Type B pancreatic cell (in vitro differentiated cells): ENCODE measurements around the gene ZP3. TPM values are rescaled to one million over a fixed set of nuclear protein-coding genes. Genes with fewer than 3 reads are reported as not detected.
"Not testable (repeated sequence)": the region's sequence is repeated elsewhere in the genome, so short reads cannot be mapped to it uniquely, and the experiment has no call there.

Experiments
- DNase-seq: peaks from one replicate; pipeline ENCODE4 v3.0.0; 2021; ENCODE audit warnings: mixed read lengths; ENCODE audit not compliant: unreplicated experiment; ENCODE audit errors: extremely low spot score
- H3K27ac Mint-ChIP-seq: 2 replicates; pipeline ENCODE4 v1.8.0; 2021; ENCODE audit warnings: mild to moderate bottlenecking, mixed read lengths
- H3K27me3 Mint-ChIP-seq: 2 replicates; pipeline ENCODE4 v1.8.0; 2021; ENCODE audit warnings: mixed read lengths
- H3K36me3 Mint-ChIP-seq: 2 replicates; pipeline ENCODE4 v1.8.0; 2021; ENCODE audit warnings: mixed read lengths
- H3K4me1 Mint-ChIP-seq: one replicate; pipeline ENCODE4 v1.8.0; 2021; ENCODE audit warnings: mixed read lengths; ENCODE audit not compliant: unreplicated experiment
- H3K4me3 Mint-ChIP-seq: 2 replicates; pipeline ENCODE4 v1.8.0; 2021; ENCODE audit warnings: mild to moderate bottlenecking, mixed read lengths
- H3K9me3 Mint-ChIP-seq: 2 replicates; pipeline ENCODE4 v1.8.0; 2021; ENCODE audit warnings: mixed read lengths
- CTCF ChIP-seq: fragments of 200-600 bp; sonication (generic); conservative IDR thresholded peaks from 2 replicates; pipeline ENCODE4 v1.5.0; 2021; ENCODE audit warnings: antibody characterized with exemption, mild to moderate bottlenecking
- total RNA-seq: library from RNA; stranded (reverse); gene quantifications from 2 replicates; pipeline ENCODE4 v1.2.1, GENCODE V29; 2021; ENCODE audit warnings: low replicate concordance

Gene ZP3
- total RNA-seq, 1 donor from 2014 or later: not detected

- Mint-ChIP-seq H3K27ac (no peak overlapping the region), H3K9me3 (no peaks in the 10 kb centered on the region), H3K36me3 (no peaks in the 10 kb centered on the region), H3K27me3 (no peaks in the 10 kb centered on the region), H3K4me3 (no peak overlapping the region), H3K4me1 (peaks cover 4% of the 10 kb centered on the region)
- TF ChIP-seq CTCF: no peak
- DNase-seq: no peak
Measured at GRCh38 chr7:76397409-76398183, 27.2 kb upstream of the ZP3 start.

GRCh38 chr7:76400248-76400647 lies 24.5 kb upstream of the ZP3 start:
- Mint-ChIP-seq H3K9me3 (no peaks in the 10 kb centered on the region), H3K4me3 (no peak overlapping the region), H3K36me3 (no peaks in the 10 kb centered on the region), H3K4me1 (peaks cover 4% of the 10 kb centered on the region), H3K27ac (no peak overlapping the region), H3K27me3 (no peaks in the 10 kb centered on the region)
- TF ChIP-seq CTCF: no peak
- DNase-seq: no peak

- not testable (repeated sequence) for H3K4me1 Mint-ChIP-seq, H3K27ac Mint-ChIP-seq, H3K36me3 Mint-ChIP-seq, DNase-seq, H3K4me3 Mint-ChIP-seq, H3K9me3 Mint-ChIP-seq, H3K27me3 Mint-ChIP-seq
Measured at GRCh38 chr7:76403097-76403496, 21.7 kb upstream of the ZP3 start.

GRCh38 chr7:76403780-76404494 lies 20.8 kb upstream of the ZP3 start:
- Mint-ChIP-seq H3K27me3 (no peaks in the 10 kb centered on the region), H3K36me3 (no peaks in the 10 kb centered on the region), H3K27ac (no peak overlapping the region), H3K9me3 (no peaks in the 10 kb centered on the region), H3K4me1 (peaks cover 9% of the 10 kb centered on the region), H3K4me3 (no peak overlapping the region)
- no peak for DNase-seq
- TF ChIP-seq CTCF: no peak

- no peak for DNase-seq
- H3K27me3 Mint-ChIP-seq: no peaks in the 10 kb centered on the region
- H3K36me3 Mint-ChIP-seq: no peaks in the 10 kb centered on the region
- no peak overlapping the region for H3K4me3 Mint-ChIP-seq
- H3K9me3 Mint-ChIP-seq: no peaks in the 10 kb centered on the region
- no peak for TF ChIP-seq CTCF
- H3K27ac Mint-ChIP-seq: no peak overlapping the region
- peaks cover 14% of the 10 kb centered on the region for H3K4me1 Mint-ChIP-seq
Measured at GRCh38 chr7:76405738-76406137, 19.0 kb upstream of the ZP3 start.

GRCh38 chr7:76407718-76408117 lies 17.0 kb upstream of the ZP3 start:
- TF ChIP-seq CTCF: no peak
- Mint-ChIP-seq H3K4me3 (peak overlapping the region; percentile 43), H3K27ac (no peak overlapping the region), H3K36me3 (no peaks in the 10 kb centered on the region), H3K9me3 (no peaks in the 10 kb centered on the region), H3K4me1 (peaks cover 14% of the 10 kb centered on the region), H3K27me3 (no peaks in the 10 kb centered on the region)
- DNase-seq: no peak
